ENCODE data around the gene TRERF1.

Gene TRERF1

GRCh38 chr6:42278131-42278853 lies 173.4 kb downstream of the TRERF1 start:
- H3K27me3 Mint-ChIP-seq (ENCODE audit: low read depth) = no peaks in the 10 kb centered on the region
- H3K9me3 Mint-ChIP-seq = peaks cover 2% of the 10 kb centered on the region
- H3K36me3 Mint-ChIP-seq (ENCODE audit: low read depth) = peaks cover 6% of the 10 kb centered on the region
- H3K4me3 Mint-ChIP-seq = no peak overlapping the region
- peak overlapping the region; percentile 36 to 76 (median 74) for H3K27ac Mint-ChIP-seq
- peaks cover 54% of the 10 kb centered on the region for H3K4me1 Mint-ChIP-seq
- no peak for TF ChIP-seq CTCF (IDR thresholded peaks at IDR 0.05; ENCODE audit: unreplicated experiment in 3 of 3)

- peak overlapping the region in 2 of 3 experiments; percentile 8 to 15 for H3K4me3 Mint-ChIP-seq
- no peaks in the 10 kb centered on the region for H3K9me3 Mint-ChIP-seq
- peak overlapping the region; percentile 28 to 92 (median 89) for H3K27ac Mint-ChIP-seq
- H3K4me1 Mint-ChIP-seq = peaks cover 56% of the 10 kb centered on the region
- H3K36me3 Mint-ChIP-seq (ENCODE audit: low read depth) = no peaks in the 10 kb centered on the region
- no peak for TF ChIP-seq CTCF (IDR thresholded peaks at IDR 0.05; ENCODE audit: unreplicated experiment in 3 of 3)
- H3K27me3 Mint-ChIP-seq (ENCODE audit: low read depth) = no peaks in the 10 kb centered on the region
Measured at GRCh38 chr6:42276034-42276890, 175.5 kb downstream of the TRERF1 start.

- Mint-ChIP-seq H3K36me3 (ENCODE audit: low read depth) (no peaks in the 10 kb centered on the region), H3K4me1 (peaks cover 51% of the 10 kb centered on the region), H3K27me3 (ENCODE audit: low read depth) (no peaks in the 10 kb centered on the region), H3K9me3 (no peaks in the 10 kb centered on the region), H3K27ac (peak overlapping the region; percentile 28 to 92 (median 89)), H3K4me3 (no peak overlapping the region)
- no peak for TF ChIP-seq CTCF (IDR thresholded peaks at IDR 0.05; ENCODE audit: unreplicated experiment in 3 of 3)
Measured at GRCh38 chr6:42275376-42276033, 176.2 kb downstream of the TRERF1 start.

- H3K4me3 Mint-ChIP-seq = no peak overlapping the region
- no peaks in the 10 kb centered on the region for H3K9me3 Mint-ChIP-seq
- no peak for TF ChIP-seq CTCF (IDR thresholded peaks at IDR 0.05; ENCODE audit: unreplicated experiment in 3 of 3)
- H3K27me3 Mint-ChIP-seq (ENCODE audit: low read depth) = no peaks in the 10 kb centered on the region
- H3K36me3 Mint-ChIP-seq (ENCODE audit: low read depth) = peaks cover 4% of the 10 kb centered on the region
- no peak overlapping the region for H3K27ac Mint-ChIP-seq
- H3K4me1 Mint-ChIP-seq = peaks cover 49% of the 10 kb centered on the region
Measured at GRCh38 chr6:42274898-42275297, 176.8 kb downstream of the TRERF1 start.

- Mint-ChIP-seq H3K27me3 (ENCODE audit: low read depth) (no peaks in the 10 kb centered on the region), H3K36me3 (ENCODE audit: low read depth) (peaks cover 20% of the 10 kb centered on the region), H3K4me1 (peaks cover 24% of the 10 kb centered on the region), H3K27ac (peak overlapping the region in 2 of 3 experiments; percentile 8 to 18), H3K9me3 (no peaks in the 10 kb centered on the region), H3K4me3 (no peak overlapping the region)
- no peak for TF ChIP-seq CTCF (IDR thresholded peaks at IDR 0.05; ENCODE audit: unreplicated experiment in 3 of 3)
Measured at GRCh38 chr6:42271834-42272805, 179.6 kb downstream of the TRERF1 start.

Measured in nephron (organoid).